Endothelial cell of umbilical vein (primary cell): ENCODE data around the gene SPTBN5. TPM values are rescaled to one million over a fixed set of nuclear protein-coding genes. Genes with fewer than 3 reads are reported as not detected.

Experiments used
- BruUV-seq: library from RNA; stranded (reverse); fragments of 400-500 nt; replicated peaks from 2 replicates; lab custom pipeline; 2021; lab: Mats Ljungman, UMichigan
- CTCF ChIA-PET: fragments of 300-600, 350-600 bp; sonication (Branson Sonifier 250); formaldehyde crosslinking; loops from one replicate; lab custom pipeline; 2021; ENCODE audit warnings: antibody characterized with exemption, inconsistent platforms; lab: Charles Lee
- POLR2A ChIA-PET: fragments of 300-600, 350-600 bp; sonication (Branson Sonifier 250); formaldehyde crosslinking; loops from one replicate; lab custom pipeline; 2021; ENCODE audit warnings: antibody characterized with exemption, inconsistent platforms; lab: Charles Lee
- DNase-seq: peaks from one replicate; pipeline ENCODE4 v3.0.0-alpha.2; 2011; ENCODE audit warnings: low read depth, low spot score
- FAIRE-seq: peaks from 2 replicates; lab custom pipeline; 2011; peaks lifted over from hg19 to GRCh38; lab: Jason Lieb, UNC
- H2AFZ ChIP-seq: 2 replicates; pipeline ENCODE4 v1.6.0; 2012; ENCODE audit warnings: low read depth, low read length, control low read depth, inconsistent platforms
- H3K27ac ChIP-seq: 2 replicates; pipeline ENCODE4 v1.5.1; 2011; ENCODE audit warnings: low read depth, mild to moderate bottlenecking, control low read depth, low read length, moderate library complexity; ENCODE audit not compliant: insufficient read depth
- H3K27me3 ChIP-seq, 2 experiments: 2 replicates each; pipeline versions ENCODE4 v1.6.0 to v1.6.1; 2011; ENCODE audit warnings: low read length in 2 of 2, mixed read lengths in 1 of 2; ENCODE audit not compliant: control insufficient read depth in 2 of 2, insufficient read depth in 2 of 2
- H3K36me3 ChIP-seq, 2 experiments: 2 replicates in 1 of 2; 3 replicates in 1 of 2; pipeline ENCODE4 v1.5.1; 2011; ENCODE audit warnings: low read length in 2 of 2, mild to moderate bottlenecking in 1 of 2, moderate library complexity in 1 of 2; ENCODE audit not compliant: control insufficient read depth in 2 of 2, insufficient read depth in 2 of 2; ENCODE audit errors: extremely low read depth in 1 of 2
- H3K4me1 ChIP-seq: 3 replicates; pipeline ENCODE4 v1.5.1; 2011; ENCODE audit warnings: mild to moderate bottlenecking, low read length; ENCODE audit not compliant: control insufficient read depth, insufficient read depth; ENCODE audit errors: extremely low read depth
- H3K4me2 ChIP-seq: 2 replicates; pipeline ENCODE4 v1.6.1; 2011; ENCODE audit warnings: low read length, control low read depth, mixed read lengths; ENCODE audit not compliant: insufficient read depth
- H3K4me3 ChIP-seq, 3 experiments: fragments of 200-600 bp in 1 of 3; sonication (generic), shearing (Covaris generic) in 1 of 3; replicated peaks in 1 of 3; 2 replicates each; pipeline ENCODE4 v1.5.1; 2011 to 2016; ENCODE audit warnings: control low read depth in 3 of 3, low read length in 3 of 3, mild to moderate bottlenecking in 2 of 3, inconsistent platforms in 1 of 3, low read depth in 1 of 3, moderate library complexity in 1 of 3; ENCODE audit not compliant: insufficient read depth in 1 of 3
- H3K79me2 ChIP-seq: 2 replicates; pipeline ENCODE4 v1.6.0; 2012; ENCODE audit warnings: low read length, inconsistent platforms; ENCODE audit not compliant: control insufficient read depth, insufficient read depth
- H3K9ac ChIP-seq: replicated peaks from 2 replicates; pipeline ENCODE3; 2011; ENCODE audit warnings: low read length, control low read depth; ENCODE audit not compliant: insufficient read depth; ENCODE audit errors: extremely low read depth
- H3K9me1 ChIP-seq: replicated peaks from 3 replicates; pipeline ENCODE4 v1.6.0; 2011; ENCODE audit warnings: mild to moderate bottlenecking, low read length; ENCODE audit not compliant: control insufficient read depth, insufficient read depth; ENCODE audit errors: extremely low read depth
- H3K9me3 ChIP-seq: replicated peaks from 2 replicates; pipeline ENCODE4 v1.5.1; 2012; ENCODE audit warnings: low read length, inconsistent platforms; ENCODE audit not compliant: control insufficient read depth, insufficient read depth
- H4K20me1 ChIP-seq: replicated peaks from 2 replicates; pipeline ENCODE3; 2011; ENCODE audit warnings: mild to moderate bottlenecking, low read length; ENCODE audit not compliant: control insufficient read depth, insufficient read depth; ENCODE audit errors: extremely low read depth
- EZH2 ChIP-seq: IDR thresholded peaks from 2 replicates; pipeline ENCODE4 v1.6.1; 2012; ENCODE audit warnings: borderline replicate concordance, low read depth, mild to moderate bottlenecking, moderate library complexity, low read length, inconsistent platforms; ENCODE audit not compliant: severe bottlenecking
- FOS ChIP-seq: IDR thresholded peaks from 2 replicates; pipeline ENCODE4 v1.6.1; 2011; ENCODE audit warnings: mild to moderate bottlenecking, low read length, moderate library complexity, borderline replicate concordance; ENCODE audit not compliant: insufficient read depth
- GATA2 ChIP-seq: IDR thresholded peaks from 2 replicates; pipeline ENCODE4 v1.7.0; 2011; ENCODE audit warnings: low read depth, mild to moderate bottlenecking, moderate library complexity, mixed read lengths, low read length; ENCODE audit not compliant: insufficient read length, insufficient read depth
- MYC ChIP-seq: IDR thresholded peaks from one replicate; pipeline ENCODE4 v1.6.1; 2011; ENCODE audit warnings: mild to moderate bottlenecking, low read depth, low read length
- POLR2A ChIP-seq: IDR thresholded peaks from 2 replicates; pipeline ENCODE4 v1.6.1; 2012; ENCODE audit warnings: low read depth, mild to moderate bottlenecking, control low read depth, low read length
- POLR2AphosphoS5 ChIP-seq: IDR thresholded peaks from 2 replicates; pipeline ENCODE4 v1.6.1; 2012; ENCODE audit warnings: low read depth, mild to moderate bottlenecking, control low read depth, low read length, moderate library complexity; ENCODE audit not compliant: insufficient read depth
- dilution Hi-C: fragments of 300-500 bp; cut with MboI; formaldehyde crosslinking; loops from one replicate; pipeline ENCODE4 v1.15.0; 2019; ENCODE audit warnings: low sequenced_read_pairs; ENCODE audit not compliant: extremely low pct_ligation_motif_present
- intact Hi-C: fragments of 100-400 bp; cut with micrococcal nuclease; formaldehyde crosslinking; loops from one replicate; pipeline ENCODE4 v1.10.0; 2022
- polyA plus RNA-seq, 4 experiments: library from polyadenylated mRNA; depleted of rRNA in 3 of 4; stranded (reverse) in 3 of 4; unstranded in 1 of 4; fragments of >200 nt; gene quantifications; 2 replicates each; pipeline versions ENCODE4 v1.2.1 to v1.2.3, GENCODE V29; 2011 to 2012; ENCODE audit warnings: missing spikeins in 1 of 4
- total RNA-seq: library from RNA; stranded (reverse); gene quantifications from 2 replicates; pipeline ENCODE4 v1.2.3, GENCODE V29; 2021
- TF ChIP-seq, protein P1 (sequence below), 2 donors: IDR thresholded peaks; 1 replicate in 1 of 2; 2 replicates in 1 of 2; pipeline ENCODE4 v1.5.1; 2011; ENCODE audit warnings: low read length in 2 of 2, mild to moderate bottlenecking in 2 of 2, moderate library complexity in 2 of 2, control low read depth in 1 of 2, inconsistent platforms in 1 of 2, low read depth in 1 of 2; ENCODE audit not compliant: insufficient read depth in 1 of 2; ENCODE audit errors: extremely low read depth in 1 of 2
- TF ChIP-seq, protein P2 (sequence below): IDR thresholded peaks from 2 replicates; pipeline ENCODE4 v1.6.1; 2011; ENCODE audit not compliant: insufficient read depth, insufficient read length

Gene SPTBN5
- total and polyA plus RNA-seq, 2 donors (not counting 3 experiments of a cell fraction or from before 2014, with no cell fraction given), result 12.0 to 19.0 TPM

DNA sequence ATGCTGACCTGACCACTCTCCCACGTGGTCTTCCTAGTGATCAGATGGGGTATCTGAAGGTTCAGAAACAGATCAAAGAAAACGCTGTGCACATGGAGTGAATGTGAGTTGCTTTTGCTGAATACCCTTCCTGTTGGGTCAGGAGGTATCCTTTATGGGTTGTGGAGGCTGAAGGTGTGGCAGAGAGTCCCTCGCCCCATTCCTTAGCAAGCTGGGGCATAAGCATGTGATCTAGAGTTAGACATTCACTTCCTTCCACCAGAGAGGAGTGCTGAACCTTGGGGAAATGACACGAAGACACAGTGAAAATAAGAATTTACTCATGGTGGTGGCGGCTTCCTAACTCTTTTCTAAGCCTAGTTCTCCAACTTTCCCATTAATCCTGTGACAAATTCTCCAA lies 27.8 kb upstream of the SPTBN5 start:
- Histone ChIP-seq H3K4me2 (no peak overlapping the region), H2AFZ (no peak overlapping the region), H3K9me3 (no peaks in the 10 kb centered on the region), H4K20me1 (no peaks in the 10 kb centered on the region), H3K79me2 (peaks cover 93% of the 10 kb centered on the region), H3K27ac (peak overlapping the region; percentile 65), H3K9ac (no peak overlapping the region), H3K4me1 (peaks cover 60% of the 10 kb centered on the region), H3K9me1 (no peaks in the 10 kb centered on the region), H3K27me3 (no peaks in the 10 kb centered on the region), H3K36me3 (peaks cover 23 to 33% of the 10 kb centered on the region in 2 experiments), H3K4me3 (no peak overlapping the region)
- ChIA-PET CTCF (no interaction called here), POLR2A (interaction anchor here (1.1 kb wide), 1 partner anchor 51 kb away, joined by 3 read pairs; the partner anchor contains the start of gene EHD4)
- intact Hi-C loops, result no loop called here
- dilution Hi-C loops, result no loop called here
- no TSS peak for BruUV-seq
- TF ChIP-seq GATA2 (no peak), POLR2A (no peak), FOS (no peak), POLR2AphosphoS5 (no peak), MYC (no peak), EZH2 (no peak)
- TF ChIP-seq, protein P1, sequence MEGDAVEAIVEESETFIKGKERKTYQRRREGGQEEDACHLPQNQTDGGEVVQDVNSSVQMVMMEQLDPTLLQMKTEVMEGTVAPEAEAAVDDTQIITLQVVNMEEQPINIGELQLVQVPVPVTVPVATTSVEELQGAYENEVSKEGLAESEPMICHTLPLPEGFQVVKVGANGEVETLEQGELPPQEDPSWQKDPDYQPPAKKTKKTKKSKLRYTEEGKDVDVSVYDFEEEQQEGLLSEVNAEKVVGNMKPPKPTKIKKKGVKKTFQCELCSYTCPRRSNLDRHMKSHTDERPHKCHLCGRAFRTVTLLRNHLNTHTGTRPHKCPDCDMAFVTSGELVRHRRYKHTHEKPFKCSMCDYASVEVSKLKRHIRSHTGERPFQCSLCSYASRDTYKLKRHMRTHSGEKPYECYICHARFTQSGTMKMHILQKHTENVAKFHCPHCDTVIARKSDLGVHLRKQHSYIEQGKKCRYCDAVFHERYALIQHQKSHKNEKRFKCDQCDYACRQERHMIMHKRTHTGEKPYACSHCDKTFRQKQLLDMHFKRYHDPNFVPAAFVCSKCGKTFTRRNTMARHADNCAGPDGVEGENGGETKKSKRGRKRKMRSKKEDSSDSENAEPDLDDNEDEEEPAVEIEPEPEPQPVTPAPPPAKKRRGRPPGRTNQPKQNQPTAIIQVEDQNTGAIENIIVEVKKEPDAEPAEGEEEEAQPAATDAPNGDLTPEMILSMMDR (IDR thresholded peaks at IDR 0.05; ENCODE audit: extremely low read depth in 1 of 2, insufficient read depth in 1 of 2, low read depth in 1 of 2, low read length in 2 of 2), result no peak
- TF ChIP-seq, protein P2, sequence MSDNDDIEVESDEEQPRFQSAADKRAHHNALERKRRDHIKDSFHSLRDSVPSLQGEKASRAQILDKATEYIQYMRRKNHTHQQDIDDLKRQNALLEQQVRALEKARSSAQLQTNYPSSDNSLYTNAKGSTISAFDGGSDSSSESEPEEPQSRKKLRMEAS, result no peak
- FAIRE-seq (no peak), DNase-seq (no peak)
